Hindlimb muscle (tissue), 1 donor: ENCODE measurements around the gene LRRC53. TPM values are rescaled to one million over a fixed set of nuclear protein-coding genes. Genes with fewer than 3 reads are reported as not detected.

Source experiments
- DNase-seq: peaks from one replicate; pipeline ENCODE4 v3.0.0-alpha.2; 2013
- polyA plus RNA-seq: library from polyadenylated mRNA; unstranded; fragments of 120-200 nt; gene quantifications from one replicate; pipeline ENCODE4 v1.2.1, GENCODE V29; 2013; ENCODE audit not compliant: insufficient read length

Gene LRRC53
- not detected for polyA plus RNA-seq

GRCh38 chr1:74512170-74512915 is at the start of gene LRRC53:
LRRC53 (minus strand) TSS chr1:74512611; CDS start chr1:74483349, 29,262 bp downstream.
- DNase-seq: no peak

- DNase-seq: no peak
Observed at GRCh38 chr1:74549932-74550331, 37.5 kb upstream of the LRRC53 start.

- DNase-seq: no peak
Observed at GRCh38 chr1:74548961-74549750, 36.7 kb upstream of the LRRC53 start.

GRCh38 chr1:74545821-74546220 is 33.4 kb upstream of the LRRC53 start:
- no peak for DNase-seq

- no peak for DNase-seq
Observed at GRCh38 chr1:74534241-74534640, 21.8 kb upstream of the LRRC53 start.

GRCh38 chr1:74531796-74532195 is 19.4 kb upstream of the LRRC53 start:
- DNase-seq: no peak

- peak; percentile 11 for DNase-seq
Observed at GRCh38 chr1:74530892-74531291, 18.5 kb upstream of the LRRC53 start.

- DNase-seq: no peak
Observed at GRCh38 chr1:74528123-74528522, 15.7 kb upstream of the LRRC53 start.

- no peak for DNase-seq
Observed at GRCh38 chr1:74526708-74527107, 14.3 kb upstream of the LRRC53 start.

GRCh38 chr1:74523873-74524480 is 11.6 kb upstream of the LRRC53 start:
- no peak for DNase-seq

GRCh38 chr1:74522148-74522547 is 9.7 kb upstream of the LRRC53 start:
- DNase-seq: no peak

- no peak for DNase-seq
Observed at GRCh38 chr1:74517599-74518051, 5.2 kb upstream of the LRRC53 start.

- no peak for DNase-seq
Observed at GRCh38 chr1:74513411-74514300, 1.2 kb upstream of the LRRC53 start.

GRCh38 chr1:74508449-74508848 is 4.0 kb downstream of the LRRC53 start:
- no peak for DNase-seq

- DNase-seq: no peak
Observed at GRCh38 chr1:74505928-74506710, 6.3 kb downstream of the LRRC53 start.

GRCh38 chr1:74504933-74505512 is 7.4 kb downstream of the LRRC53 start:
- no peak for DNase-seq

- DNase-seq: peak; percentile 31
Observed at GRCh38 chr1:74504125-74504932, 8.1 kb downstream of the LRRC53 start.

- no peak for DNase-seq
Observed at GRCh38 chr1:74502858-74503257, 9.6 kb downstream of the LRRC53 start.

GRCh38 chr1:74502432-74502831 is 10.0 kb downstream of the LRRC53 start:
- peak; percentile 40 for DNase-seq

- no peak for DNase-seq
Observed at GRCh38 chr1:74498901-74499300, 13.5 kb downstream of the LRRC53 start.
